ENCODE measurements around the gene KLF15. TPM values are rescaled to one million over a fixed set of nuclear protein-coding genes. Genes with fewer than 3 reads are reported as not detected.

The KLF15 gene
- total RNA-seq, 1 experiment from 2014 or later: 14.7 TPM

GRCh38 chr3:126304291-126304690 lies 52.9 kb downstream of the KLF15 start (continued):
- TF ChIP-seq CTCF (IDR thresholded peaks at IDR 0.05): no peak

GRCh38 chr3:126303272-126303671 lies 53.9 kb downstream of the KLF15 start:
- Mint-ChIP-seq H3K36me3 (peaks cover 17% of the 10 kb centered on the region), H3K27ac (no peak overlapping the region), H3K27me3 (ENCODE audit: low read depth) (no peaks in the 10 kb centered on the region), H3K4me1 (peaks cover 4% of the 10 kb centered on the region), H3K4me3 (no peak overlapping the region), H3K9me3 (peaks cover 43% of the 10 kb centered on the region)
- ChIA-PET POLR2A (no interaction called here), CTCF (no interaction called here)
- no peak for DNase-seq (ENCODE audit: low spot score)
- no peak for ATAC-seq
- TF ChIP-seq ZNF317 (CRISPR knock-in tag; IDR thresholded peaks at IDR 0.05; ENCODE audit: borderline replicate concordance, low read depth): peak; percentile 72; the same call in 1 of the 2 replicates
- TF ChIP-seq, protein P1, sequence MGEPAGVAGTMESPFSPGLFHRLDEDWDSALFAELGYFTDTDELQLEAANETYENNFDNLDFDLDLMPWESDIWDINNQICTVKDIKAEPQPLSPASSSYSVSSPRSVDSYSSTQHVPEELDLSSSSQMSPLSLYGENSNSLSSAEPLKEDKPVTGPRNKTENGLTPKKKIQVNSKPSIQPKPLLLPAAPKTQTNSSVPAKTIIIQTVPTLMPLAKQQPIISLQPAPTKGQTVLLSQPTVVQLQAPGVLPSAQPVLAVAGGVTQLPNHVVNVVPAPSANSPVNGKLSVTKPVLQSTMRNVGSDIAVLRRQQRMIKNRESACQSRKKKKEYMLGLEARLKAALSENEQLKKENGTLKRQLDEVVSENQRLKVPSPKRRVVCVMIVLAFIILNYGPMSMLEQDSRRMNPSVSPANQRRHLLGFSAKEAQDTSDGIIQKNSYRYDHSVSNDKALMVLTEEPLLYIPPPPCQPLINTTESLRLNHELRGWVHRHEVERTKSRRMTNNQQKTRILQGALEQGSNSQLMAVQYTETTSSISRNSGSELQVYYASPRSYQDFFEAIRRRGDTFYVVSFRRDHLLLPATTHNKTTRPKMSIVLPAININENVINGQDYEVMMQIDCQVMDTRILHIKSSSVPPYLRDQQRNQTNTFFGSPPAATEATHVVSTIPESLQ (CRISPR knock-in tag; IDR thresholded peaks at IDR 0.05): no peak

DNA sequence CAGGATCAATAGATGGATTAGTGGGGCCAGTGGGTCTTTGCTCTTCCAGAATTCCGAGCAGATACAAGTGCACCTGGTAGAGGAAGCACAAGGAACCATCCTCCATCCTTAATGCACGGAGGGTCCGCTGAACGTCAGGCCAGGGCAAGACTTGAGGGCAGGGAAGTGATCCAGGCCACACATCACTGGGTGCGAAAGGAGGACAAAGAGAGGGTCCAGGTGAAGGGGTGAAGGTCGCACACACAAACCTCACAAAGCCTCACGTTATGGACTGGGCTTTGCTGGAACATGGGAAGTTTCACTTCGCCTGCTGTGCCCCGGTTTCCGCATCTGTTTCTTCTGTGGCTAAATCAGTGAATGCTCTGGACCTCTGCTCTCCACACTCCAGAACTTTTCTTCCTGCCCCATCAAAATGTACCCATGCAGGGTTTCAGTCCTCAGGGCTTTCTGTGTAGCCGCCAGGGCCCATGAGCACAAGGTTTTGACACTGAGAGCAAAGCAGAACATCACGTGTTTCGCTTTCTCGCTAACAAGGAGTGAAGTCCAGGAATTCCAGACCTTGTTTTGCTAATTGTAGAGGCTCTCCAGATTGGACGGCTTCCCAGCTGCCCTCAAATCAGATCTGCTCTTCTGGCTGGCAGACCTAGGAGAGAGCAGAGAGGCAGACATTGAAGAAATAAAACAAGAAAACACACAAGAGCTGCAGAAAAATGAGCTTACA lies 56.3 kb downstream of the KLF15 start:
- Mint-ChIP-seq H3K27ac (no peak overlapping the region; the same call in 1 of the 2 replicates), H3K4me1 (peaks cover 4% of the 10 kb centered on the region), H3K36me3 (peaks cover 17% of the 10 kb centered on the region), H3K9me3 (peaks cover 43% of the 10 kb centered on the region), H3K4me3 (no peak overlapping the region), H3K27me3 (ENCODE audit: low read depth) (no peaks in the 10 kb centered on the region)
- ChIA-PET POLR2A (no interaction called here), CTCF (no interaction called here)
- no peak for ATAC-seq
- DNase-seq (ENCODE audit: low spot score): no peak
- TF ChIP-seq IRF2 (CRISPR knock-in tag; IDR thresholded peaks at IDR 0.05; ENCODE audit: borderline replicate concordance, low read depth): no peak
- no peak for TF ChIP-seq MAX (CRISPR knock-in tag; IDR thresholded peaks at IDR 0.05)

DNA sequence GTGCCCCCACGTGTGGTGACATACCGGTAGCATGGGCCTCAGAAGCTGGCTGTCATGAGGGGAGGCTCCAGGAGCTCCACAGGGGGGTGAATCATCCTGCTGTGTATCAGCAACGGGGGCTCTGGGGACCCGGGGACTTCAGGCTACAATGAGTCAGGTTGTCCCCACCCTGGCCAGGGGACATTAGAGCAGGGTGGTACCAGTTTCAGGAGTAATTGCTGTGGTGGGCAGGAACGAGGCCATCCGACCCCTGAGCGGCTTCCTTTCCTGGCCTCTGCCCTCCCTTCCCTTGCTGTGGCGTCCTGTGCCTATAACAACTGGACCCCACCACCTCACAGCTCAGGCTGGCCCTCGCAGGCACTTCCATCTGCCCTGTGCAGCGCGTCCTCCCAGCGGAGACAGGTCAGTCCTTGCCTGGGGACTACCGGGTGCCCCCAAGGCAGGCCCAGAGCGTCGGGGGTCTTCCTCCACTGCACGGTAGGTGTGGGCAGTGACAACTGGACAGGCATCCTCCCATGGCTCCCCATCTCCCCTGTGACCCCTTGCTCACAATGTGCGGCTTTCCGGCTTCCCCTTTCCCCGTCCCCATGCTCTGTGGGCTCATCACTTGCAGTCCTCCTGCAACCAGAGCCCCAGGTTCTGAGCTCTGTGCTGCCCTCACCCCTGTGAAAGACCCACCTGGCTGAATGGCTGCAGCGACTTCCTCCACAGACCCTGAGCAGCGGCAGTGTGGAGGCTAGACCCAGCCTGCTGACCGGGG lies 57.0 kb downstream of the KLF15 start:
- DNase-seq (ENCODE audit: low spot score) (no peak), ATAC-seq (no peak)
- peaks cover 37% of the 10 kb centered on the region for H3K9me3 Mint-ChIP-seq
- H3K4me3 Mint-ChIP-seq: no peak overlapping the region
- ChIA-PET POLR2A (no interaction called here), CTCF (no interaction called here)
- no peaks in the 10 kb centered on the region for H3K27me3 Mint-ChIP-seq (ENCODE audit: low read depth)
- H3K36me3 Mint-ChIP-seq: peaks cover 17% of the 10 kb centered on the region
- H3K27ac Mint-ChIP-seq: no peak overlapping the region
- peaks cover 4% of the 10 kb centered on the region for H3K4me1 Mint-ChIP-seq
- TF ChIP-seq RELA (CRISPR knock-in tag; IDR thresholded peaks at IDR 0.05; ENCODE audit: borderline replicate concordance): no peak
- TF ChIP-seq USF1 (CRISPR knock-in tag; IDR thresholded peaks at IDR 0.05): no peak
- TF ChIP-seq, protein P2, sequence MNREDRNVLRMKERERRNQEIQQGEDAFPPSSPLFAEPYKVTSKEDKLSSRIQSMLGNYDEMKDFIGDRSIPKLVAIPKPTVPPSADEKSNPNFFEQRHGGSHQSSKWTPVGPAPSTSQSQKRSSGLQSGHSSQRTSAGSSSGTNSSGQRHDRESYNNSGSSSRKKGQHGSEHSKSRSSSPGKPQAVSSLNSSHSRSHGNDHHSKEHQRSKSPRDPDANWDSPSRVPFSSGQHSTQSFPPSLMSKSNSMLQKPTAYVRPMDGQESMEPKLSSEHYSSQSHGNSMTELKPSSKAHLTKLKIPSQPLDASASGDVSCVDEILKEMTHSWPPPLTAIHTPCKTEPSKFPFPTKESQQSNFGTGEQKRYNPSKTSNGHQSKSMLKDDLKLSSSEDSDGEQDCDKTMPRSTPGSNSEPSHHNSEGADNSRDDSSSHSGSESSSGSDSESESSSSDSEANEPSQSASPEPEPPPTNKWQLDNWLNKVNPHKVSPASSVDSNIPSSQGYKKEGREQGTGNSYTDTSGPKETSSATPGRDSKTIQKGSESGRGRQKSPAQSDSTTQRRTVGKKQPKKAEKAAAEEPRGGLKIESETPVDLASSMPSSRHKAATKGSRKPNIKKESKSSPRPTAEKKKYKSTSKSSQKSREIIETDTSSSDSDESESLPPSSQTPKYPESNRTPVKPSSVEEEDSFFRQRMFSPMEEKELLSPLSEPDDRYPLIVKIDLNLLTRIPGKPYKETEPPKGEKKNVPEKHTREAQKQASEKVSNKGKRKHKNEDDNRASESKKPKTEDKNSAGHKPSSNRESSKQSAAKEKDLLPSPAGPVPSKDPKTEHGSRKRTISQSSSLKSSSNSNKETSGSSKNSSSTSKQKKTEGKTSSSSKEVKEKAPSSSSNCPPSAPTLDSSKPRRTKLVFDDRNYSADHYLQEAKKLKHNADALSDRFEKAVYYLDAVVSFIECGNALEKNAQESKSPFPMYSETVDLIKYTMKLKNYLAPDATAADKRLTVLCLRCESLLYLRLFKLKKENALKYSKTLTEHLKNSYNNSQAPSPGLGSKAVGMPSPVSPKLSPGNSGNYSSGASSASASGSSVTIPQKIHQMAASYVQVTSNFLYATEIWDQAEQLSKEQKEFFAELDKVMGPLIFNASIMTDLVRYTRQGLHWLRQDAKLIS (CRISPR knock-in tag; IDR thresholded peaks at IDR 0.05; ENCODE audit: borderline replicate concordance): no peak
- TF ChIP-seq GABPB1 (CRISPR knock-in tag; IDR thresholded peaks at IDR 0.05): no peak
- TF ChIP-seq MAX (CRISPR knock-in tag; IDR thresholded peaks at IDR 0.05): no peak
- TF ChIP-seq, protein P3, sequence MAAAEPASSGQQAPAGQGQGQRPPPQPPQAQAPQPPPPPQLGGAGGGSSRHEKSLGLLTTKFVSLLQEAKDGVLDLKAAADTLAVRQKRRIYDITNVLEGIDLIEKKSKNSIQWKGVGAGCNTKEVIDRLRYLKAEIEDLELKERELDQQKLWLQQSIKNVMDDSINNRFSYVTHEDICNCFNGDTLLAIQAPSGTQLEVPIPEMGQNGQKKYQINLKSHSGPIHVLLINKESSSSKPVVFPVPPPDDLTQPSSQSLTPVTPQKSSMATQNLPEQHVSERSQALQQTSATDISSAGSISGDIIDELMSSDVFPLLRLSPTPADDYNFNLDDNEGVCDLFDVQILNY (CRISPR knock-in tag; IDR thresholded peaks at IDR 0.05): no peak
- TF ChIP-seq ATF1 (CRISPR knock-in tag; IDR thresholded peaks at IDR 0.05): no peak
- TF ChIP-seq ARID4B (CRISPR knock-in tag; IDR thresholded peaks at IDR 0.05; ENCODE audit: borderline replicate concordance): no peak

All from WTC11 (cell line).